GM12865 (cell line): ENCODE data around the gene NDUFA13.
A peak's percentile ranks its signal among the peaks of the same experiment; 100 is the strongest.

ENCODE experiments used
- DNase-seq: peaks from one replicate; pipeline ENCODE4 v3.0.0; 2010; ENCODE audit warnings: low read depth
- H3K4me3 ChIP-seq: 2 replicates; pipeline ENCODE4 v1.5.1; 2011; ENCODE audit warnings: mild to moderate bottlenecking, low read depth, low read length, control low read depth
- CTCF ChIP-seq: IDR thresholded peaks from 2 replicates; pipeline ENCODE4 v1.5.1; 2011; ENCODE audit warnings: low read length, control low read depth, low read depth, inconsistent platforms; ENCODE audit not compliant: insufficient read depth; ENCODE audit errors: missing control alignments

Gene NDUFA13

GRCh38 chr19:19529783-19530422 is 13.9 kb downstream of the NDUFA13 start:
- DNase-seq: no peak
- H3K4me3 ChIP-seq: no peak overlapping the region
- TF ChIP-seq CTCF: no peak

GRCh38 chr19:19530423-19530804 is 14.4 kb downstream of the NDUFA13 start:
- no peak for TF ChIP-seq CTCF
- no peak overlapping the region for H3K4me3 ChIP-seq
- DNase-seq: no peak

- DNase-seq: no peak
- TF ChIP-seq CTCF: no peak
- no peak overlapping the region for H3K4me3 ChIP-seq
These were observed 14.9 kb downstream of the NDUFA13 start for GRCh38 chr19:19530889-19531288.

- H3K4me3 ChIP-seq: no peak overlapping the region
- peak; percentile 97 for TF ChIP-seq CTCF
- DNase-seq: peak; percentile 78
These were observed 16.2 kb downstream of the NDUFA13 start for GRCh38 chr19:19531951-19532805.

DNA sequence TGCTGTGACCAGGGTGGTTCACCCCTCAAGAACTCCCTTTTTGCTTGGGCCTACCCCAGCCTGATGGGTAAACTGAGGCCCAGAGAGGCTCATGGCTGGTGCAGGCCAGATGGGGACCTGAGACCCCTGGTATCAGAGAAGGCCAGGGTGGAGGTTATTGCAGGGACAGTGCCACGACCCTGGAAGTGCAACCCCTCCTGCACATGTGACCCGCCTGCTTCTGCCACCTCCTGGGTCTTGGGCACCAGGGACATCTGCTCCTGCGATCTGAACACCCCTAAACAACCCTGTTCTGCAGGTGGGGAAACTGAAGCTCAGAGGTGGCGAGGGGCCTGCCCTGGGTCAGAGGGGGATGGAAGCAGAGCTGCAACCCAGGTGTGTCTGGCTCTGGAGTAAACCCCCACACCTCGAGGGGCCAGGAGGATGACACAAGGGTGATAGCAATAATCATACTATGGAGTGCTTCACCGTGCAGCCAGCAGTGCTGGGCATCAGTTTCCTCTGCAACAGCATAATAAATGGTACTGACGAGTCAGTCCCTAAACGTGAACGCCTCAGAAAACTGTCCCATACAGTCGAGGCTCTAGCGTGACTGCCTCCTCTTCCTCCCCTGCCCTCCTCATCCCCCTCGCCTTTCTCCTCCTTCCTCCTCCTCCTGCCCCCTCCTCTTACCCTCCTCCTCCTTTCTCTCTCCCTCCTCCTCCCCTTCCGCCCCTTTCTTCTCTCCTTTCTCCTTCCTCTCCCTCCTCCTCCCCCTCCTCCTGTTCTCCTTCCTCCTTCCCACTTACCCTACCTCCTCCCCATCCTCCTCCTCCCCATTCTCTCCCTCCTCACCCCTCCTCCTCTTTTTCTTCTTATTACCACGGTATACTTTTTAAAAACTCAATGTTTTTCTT is 17.0 kb downstream of the NDUFA13 start:
- no peak for TF ChIP-seq CTCF

DNA sequence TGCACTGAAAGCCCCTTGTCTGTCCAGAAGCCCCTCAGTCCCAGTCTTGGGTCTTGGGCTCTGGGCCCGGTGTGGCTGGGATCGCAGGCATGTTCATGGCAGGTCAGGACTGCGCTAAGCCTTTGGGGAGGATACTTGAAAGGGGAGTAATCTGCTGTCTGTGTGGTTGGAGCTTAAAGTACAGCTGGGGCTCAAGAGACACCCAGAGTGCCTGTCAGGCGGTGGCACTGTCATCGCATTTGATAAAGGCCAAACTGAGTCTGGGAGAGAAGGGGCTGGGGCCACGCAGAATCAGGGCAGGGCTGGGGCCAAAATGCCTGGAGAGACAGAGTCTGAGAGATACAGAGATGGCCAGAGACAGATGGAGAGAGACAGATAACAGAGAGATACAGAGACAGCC is 17.8 kb downstream of the NDUFA13 start:
- TF ChIP-seq CTCF: no peak
- no peak for DNase-seq
- H3K4me3 ChIP-seq: no peak overlapping the region

More for the DNA sequence above, 17.0 kb downstream of the NDUFA13 start:
- DNase-seq: no peak
- no peak overlapping the region for H3K4me3 ChIP-seq
